ENCODE results near the gene BTBD6. TPM values are rescaled to one million over a fixed set of nuclear protein-coding genes. Genes with fewer than 3 reads are reported as not detected.

The BTBD6 gene
- total and polyA plus RNA-seq, 2 of the 8 experiments (the other 6 are each of a cell fraction or from before 2014, with no cell fraction given), result 10.1 to 10.2 TPM

DNA sequence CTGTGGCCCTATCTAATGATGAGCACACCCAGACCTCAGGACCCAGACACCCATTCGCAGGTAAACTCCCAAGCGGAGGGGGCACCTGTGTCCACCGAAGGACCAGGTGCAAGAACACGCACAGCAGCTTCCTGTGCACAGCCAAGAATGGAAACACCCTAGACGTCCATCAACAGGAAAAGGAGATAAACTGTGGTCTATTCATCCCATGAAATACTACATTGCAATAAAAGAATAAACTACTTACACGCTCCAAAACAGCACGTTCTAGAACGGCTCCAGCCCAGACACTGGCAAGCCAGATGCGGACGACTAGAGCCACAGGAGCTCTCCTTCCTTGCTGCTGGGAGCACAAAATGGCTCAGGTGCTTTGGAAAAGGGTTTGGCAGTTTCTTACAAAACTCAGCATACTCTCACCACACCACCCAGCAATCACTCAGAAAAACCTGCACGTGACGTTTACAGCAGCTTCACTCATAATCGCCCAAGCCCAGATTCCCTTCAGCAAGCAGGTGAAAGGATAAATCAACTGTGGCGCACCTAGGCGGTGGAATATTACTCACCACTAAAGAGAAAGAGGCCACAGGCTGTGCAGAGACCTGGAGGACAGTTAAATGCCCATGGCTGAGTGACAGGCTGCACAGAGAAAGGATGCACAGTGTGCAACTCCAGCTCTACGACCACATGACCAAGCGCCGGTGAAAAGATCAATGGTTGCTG, 31.5 kb downstream of the BTBD6 start:
- Histone ChIP-seq H4K5ac (ENCODE audit: insufficient read length, low read depth, low read length) (no peak overlapping the region), H2BK12ac (ENCODE audit: low read depth, low read length) (peak overlapping the region; percentile 4; the same call in 1 of the 2 replicates), H3K18ac (ENCODE audit: extremely low read depth, low read length) (no peak overlapping the region), H3K36me3 (ENCODE audit: control insufficient read depth in 2 of 4, insufficient read depth in 4 of 4, low read length in 3 of 4) (no peaks in the 10 kb centered on the region), H4K8ac (ENCODE audit: extremely low read depth, insufficient read depth, low read length) (no peak overlapping the region), H2BK120ac (replicated peaks; ENCODE audit: low read depth, low read length) (no peak overlapping the region), H3K9me3 (ENCODE audit: insufficient read depth in 2 of 2, low read depth in 1 of 2, low read length in 1 of 2) (no peaks in the 10 kb centered on the region), H2BK15ac (ENCODE audit: low read length) (no peak overlapping the region), H3K4ac (replicated peaks; ENCODE audit: insufficient read length, low read depth, low read length) (no peak overlapping the region), H2BK5ac (ENCODE audit: low read depth, low read length) (no peak overlapping the region), H3K14ac (ENCODE audit: insufficient read length) (no peak overlapping the region), H3K56ac (replicated peaks; ENCODE audit: insufficient read length, low read depth, low read length) (no peak overlapping the region), H3K79me1 (ENCODE audit: low read depth, low read length) (peaks cover 8% of the 10 kb centered on the region), H2AFZ (ENCODE audit: low read length) (no peak overlapping the region), H3K23ac (ENCODE audit: insufficient read length) (no peak overlapping the region), H2AK5ac (ENCODE audit: low read depth, low read length) (no peak overlapping the region), H2BK20ac (ENCODE audit: low read length) (no peak overlapping the region), H3K27me3 (replicated peaks in 1 of 4; ENCODE audit: control insufficient read depth in 3 of 4, extremely low read depth in 1 of 4, insufficient read depth in 3 of 4, low read length in 3 of 4) (no peaks in the 10 kb centered on the region), H3K4me3 (ENCODE audit: extremely low read depth in 1 of 4, insufficient read depth in 2 of 4, low read depth in 3 of 4, low read length in 4 of 4) (no peak overlapping the region), H3K4me1 (replicated peaks in 1 of 4; ENCODE audit: control insufficient read depth in 3 of 4, insufficient read depth in 4 of 4, low read length in 3 of 4) (peaks cover 0 to 5% (median 3%) of the 10 kb centered on the region in 4 experiments; a peak in 4 of 7 replicates), H3K79me2 (ENCODE audit: control insufficient read depth in 1 of 2, insufficient read depth in 2 of 2, low read length in 2 of 2) (peaks cover 0 to 12% of the 10 kb centered on the region in 2 experiments; a peak in 1 of 4 replicates), H3K9ac (replicated peaks in 1 of 4; ENCODE audit: extremely low read depth in 1 of 4, low read depth in 3 of 4, low read length in 3 of 4) (no peak overlapping the region), H3K23me2 (ENCODE audit: low read depth, low read length) (no peaks in the 10 kb centered on the region), H4K91ac (replicated peaks; ENCODE audit: insufficient read length, low read length) (no peak overlapping the region), H4K20me1 (replicated peaks in 1 of 2; ENCODE audit: control insufficient read depth in 1 of 2, insufficient read depth in 2 of 2, low read length in 2 of 2) (peaks cover 7 to 9% of the 10 kb centered on the region in 2 experiments), H3K27ac (ENCODE audit: low read depth, low read length) (no peak overlapping the region), H3K4me2 (ENCODE audit: insufficient read depth in 1 of 2, low read depth in 2 of 2, low read length in 2 of 2) (no peak overlapping the region)
- 88% methylated on average over 18 of the region's 18 CpGs; no CpG with 5 or more reads in 1 of the 2 experiments for WGBS, 2 experiments (ENCODE audit: extremely low coverage in 1 of 2, insufficient coverage in 1 of 2, insufficient read length in 1 of 2, insufficient replicate concordance in 2 of 2, low coverage in 1 of 2, low lambda C conversion rate in 2 of 2, missing lambda C conversion rate in 1 of 2)
- FAIRE-seq (no peak), DNase-seq (ENCODE audit: low read depth in 1 of 2, low spot score in 2 of 2) (no peak)
- ChIA-PET POLR2A (ENCODE audit: partially characterized antibody) (interaction anchor here (0.8 kb wide), 1 partner anchor 21 kb away, joined by 3 read pairs; the partner anchor contains the start of gene BRF1), CTCF (ENCODE audit: partially characterized antibody) (interaction anchor here (0.6 to 2.0 kb wide), 11 partner anchors 9 to 463 kb away, joined by 3 to 9 read pairs (median 3); no protein-coding TSS in a partner anchor)
- no peak for TF ChIP-seq EZH2 (IDR thresholded peaks at IDR 0.05; ENCODE audit: low read depth, low read length, severe bottlenecking)
- TF ChIP-seq GTF2F1 (IDR thresholded peaks at IDR 0.05; ENCODE audit: borderline replicate concordance, low read depth, low read length), result no peak
- no peak for TF ChIP-seq GABPA (IDR thresholded peaks at IDR 0.05; ENCODE audit: borderline replicate concordance, insufficient read depth, low read length)
- no peak for TF ChIP-seq SP2 (IDR thresholded peaks at IDR 0.05; ENCODE audit: low read length)
- no peak for TF ChIP-seq HDAC2 (IDR thresholded peaks at IDR 0.05; ENCODE audit: borderline replicate concordance in 1 of 2, low read depth in 2 of 2, low read length in 2 of 2)
- TF ChIP-seq, protein P1, sequence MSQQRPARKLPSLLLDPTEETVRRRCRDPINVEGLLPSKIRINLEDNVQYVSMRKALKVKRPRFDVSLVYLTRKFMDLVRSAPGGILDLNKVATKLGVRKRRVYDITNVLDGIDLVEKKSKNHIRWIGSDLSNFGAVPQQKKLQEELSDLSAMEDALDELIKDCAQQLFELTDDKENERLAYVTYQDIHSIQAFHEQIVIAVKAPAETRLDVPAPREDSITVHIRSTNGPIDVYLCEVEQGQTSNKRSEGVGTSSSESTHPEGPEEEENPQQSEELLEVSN (IDR thresholded peaks at IDR 0.05), result no peak
- no peak for TF ChIP-seq KDM4A (IDR thresholded peaks at IDR 0.05; ENCODE audit: low read depth, low read length, severe bottlenecking)
- no peak for TF ChIP-seq TCF12 (IDR thresholded peaks at IDR 0.05; ENCODE audit: low read depth, low read length)
- TF ChIP-seq CHD1 (IDR thresholded peaks at IDR 0.05; ENCODE audit: low read depth, low read length), result no peak
- no peak for TF ChIP-seq FOSL1 (IDR thresholded peaks at IDR 0.05; ENCODE audit: insufficient read depth, low read depth, low read length)
- no peak for TF ChIP-seq CTBP2 (IDR thresholded peaks at IDR 0.05; ENCODE audit: borderline replicate concordance, insufficient read depth, insufficient read length, low read length)

Measured in H1 (cell line).